HG03196 (cell line): ENCODE results near the gene IGSF8.
"Not testable (repeated sequence)": the region's sequence is repeated elsewhere in the genome, so short reads cannot be mapped to it uniquely, and the experiment has no call there.

Source experiments
- ATAC-seq: cut with Tn5 transposase; IDR thresholded peaks from one replicate; pipeline ENCODE4 v1.9.1; 2021; ENCODE audit not compliant: unreplicated experiment

Gene IGSF8

DNA sequence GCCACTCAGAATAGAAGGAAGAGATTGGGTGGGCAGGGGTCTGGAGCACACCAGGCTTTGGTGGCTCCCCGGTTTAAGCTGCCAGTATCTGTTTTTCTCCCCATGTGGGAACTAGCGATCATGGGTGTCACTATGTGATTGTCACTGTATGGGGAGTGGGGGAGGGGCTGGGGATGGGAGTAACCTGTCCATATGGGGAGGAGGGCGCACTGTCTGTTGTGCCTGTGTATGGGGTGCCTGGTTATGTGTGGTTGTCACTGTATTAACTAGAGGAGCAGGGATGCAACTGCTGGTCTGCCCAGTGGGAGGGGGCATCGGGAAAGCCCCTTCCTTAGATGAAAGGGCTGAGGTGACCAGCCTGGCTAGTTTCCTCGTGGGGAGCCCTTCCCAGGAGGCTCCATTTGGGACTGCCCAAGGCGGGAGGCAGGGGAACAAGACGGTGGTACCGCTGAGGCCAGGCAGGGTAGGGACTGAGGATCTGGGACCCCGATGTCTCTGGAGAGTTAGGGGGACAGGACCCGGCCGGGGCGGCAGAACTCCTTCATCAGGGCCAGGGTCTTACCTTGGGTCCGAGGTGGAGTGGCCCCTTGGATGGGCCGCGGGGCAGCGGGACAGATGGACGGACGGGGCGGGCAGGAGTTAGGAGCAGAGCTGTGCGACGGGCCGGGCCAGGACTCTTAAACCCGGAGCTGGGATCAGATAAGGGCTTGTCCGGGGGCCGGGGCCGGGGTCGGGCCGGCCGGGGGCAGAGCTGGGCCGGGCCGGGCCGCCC, 28.8 kb downstream of the IGSF8 start, which contains the start of gene KCNJ10:
TSS of gene KCNJ10 (minus strand) at position 701 of the 772 bp plus-strand sequence. CDS start 27,628 bp downstream, outside the sequence.
- no peak for ATAC-seq

- ATAC-seq = no peak
These were observed 30.2 kb downstream of the IGSF8 start for GRCh38 chr1:160068225-160068624.

- ATAC-seq = no peak
These were observed 31.3 kb downstream of the IGSF8 start for GRCh38 chr1:160066829-160067745.

- no peak for ATAC-seq
These were observed 33.7 kb downstream of the IGSF8 start for GRCh38 chr1:160064746-160065145.

GRCh38 chr1:160064164-160064563, 34.3 kb downstream of the IGSF8 start:
- no peak for ATAC-seq

DNA sequence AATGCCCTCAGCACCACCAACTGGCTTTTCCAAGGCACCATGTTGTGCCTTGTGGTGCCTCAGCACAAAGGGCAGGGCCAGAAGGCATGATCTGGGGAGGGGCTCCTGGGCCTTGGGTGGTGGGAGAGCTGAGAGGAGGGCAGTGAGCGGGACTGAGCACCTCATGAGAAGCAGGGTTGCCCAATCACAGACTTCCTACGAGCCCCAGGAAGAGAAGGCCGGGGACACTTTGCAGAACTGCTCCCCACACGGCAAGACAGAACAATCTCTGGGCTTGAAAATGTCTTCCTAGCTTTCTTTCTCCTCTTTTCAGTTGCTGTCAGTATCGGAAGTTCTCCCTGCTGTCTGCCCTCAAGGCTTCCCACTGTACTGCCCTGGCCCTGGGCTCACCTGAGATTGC, 35.2 kb downstream of the IGSF8 start:
- no peak for ATAC-seq

GRCh38 chr1:160062230-160062532, 36.2 kb downstream of the IGSF8 start:
- ATAC-seq = no peak

DNA sequence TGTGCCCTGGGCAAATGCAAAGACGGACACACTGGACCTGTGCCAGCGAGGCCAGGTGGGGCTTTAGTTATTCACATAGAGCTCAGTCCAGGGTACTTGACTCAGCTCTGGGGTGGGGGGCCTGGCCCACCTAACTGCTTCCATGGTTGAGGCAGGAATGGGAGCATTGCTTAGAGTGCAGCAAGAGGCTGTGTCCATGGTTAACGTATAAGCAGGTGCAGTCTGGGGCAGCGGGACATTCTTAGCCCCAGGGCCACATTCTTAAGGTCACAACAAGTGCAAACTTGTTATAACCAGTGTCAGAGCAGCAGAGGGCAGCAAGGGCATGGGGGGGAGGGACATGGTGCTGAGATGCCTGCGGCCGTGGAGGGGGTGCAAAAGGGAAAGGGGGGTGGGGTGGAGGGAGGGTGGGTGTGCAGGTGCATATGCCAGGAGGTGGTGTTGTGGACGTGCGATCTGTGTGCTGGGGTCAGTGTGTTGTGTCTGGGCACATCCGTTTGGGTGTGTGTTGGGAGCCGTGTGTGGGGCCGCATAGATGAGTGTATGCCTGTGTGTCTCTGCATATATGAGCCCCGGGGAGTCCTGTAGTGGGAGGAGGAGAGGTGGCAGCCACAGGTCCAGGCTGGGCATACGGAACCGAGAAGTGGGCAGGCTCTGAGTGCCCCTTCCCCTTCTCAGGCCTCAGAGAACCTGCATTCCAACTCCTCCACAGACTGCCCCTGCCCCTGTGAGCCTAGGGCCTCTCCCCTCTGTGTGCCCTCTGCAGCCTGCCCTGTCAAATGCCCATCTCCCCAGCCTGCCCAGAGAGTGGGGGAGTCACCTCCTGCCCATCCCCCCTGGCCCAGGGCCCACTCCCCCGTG, 36.8 kb downstream of the IGSF8 start:
- no peak for ATAC-seq

DNA sequence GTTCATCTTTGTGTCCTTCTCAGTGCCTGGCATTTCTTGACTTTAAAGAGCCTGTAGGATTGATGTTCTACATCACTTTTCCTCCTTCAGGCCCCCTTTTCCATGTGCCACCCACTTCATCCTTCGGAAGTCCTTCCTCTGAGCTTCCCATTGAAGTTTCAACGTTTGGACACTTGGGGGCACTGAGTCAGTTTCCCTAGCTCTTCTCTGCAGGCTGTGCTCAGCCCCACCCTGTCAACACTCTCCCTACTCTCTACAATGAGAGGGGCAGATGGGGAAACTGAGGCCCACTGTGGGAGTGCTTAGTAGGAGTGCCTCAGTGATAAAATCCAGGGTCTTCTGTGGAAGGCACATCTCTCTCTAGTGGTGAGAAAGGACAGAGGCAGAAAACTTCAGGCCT, 40.3 kb downstream of the IGSF8 start:
- no peak for ATAC-seq

DNA sequence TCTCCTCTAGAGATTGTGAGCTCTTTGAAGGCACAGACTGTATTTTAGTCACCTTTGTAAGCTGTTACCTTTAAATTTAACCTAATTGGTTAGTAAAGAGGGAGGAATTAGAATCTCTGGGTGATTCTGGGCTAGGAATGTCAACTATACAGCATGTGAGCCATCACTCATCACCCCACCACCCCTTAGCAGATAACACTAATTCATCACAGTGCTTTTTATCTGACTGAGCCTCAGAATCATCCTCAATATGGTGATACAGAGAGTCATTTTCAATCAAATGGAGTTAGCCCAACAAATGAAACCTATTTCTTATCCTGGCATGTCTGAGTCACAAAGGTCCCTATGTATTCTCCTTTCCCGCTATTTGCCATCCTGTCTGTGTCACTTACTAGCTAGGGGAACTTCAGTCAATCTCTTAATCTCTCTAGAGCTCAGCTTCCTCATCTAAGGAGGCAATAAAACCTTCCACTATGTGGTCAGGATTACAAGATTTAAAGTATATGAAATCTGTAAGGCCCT, 41.7 kb downstream of the IGSF8 start:
- no peak for ATAC-seq

- no peak for ATAC-seq
These were observed 44.7 kb downstream of the IGSF8 start for GRCh38 chr1:160053548-160054365.

- ATAC-seq = no peak
These were observed 45.5 kb downstream of the IGSF8 start for GRCh38 chr1:160052936-160053335.

DNA sequence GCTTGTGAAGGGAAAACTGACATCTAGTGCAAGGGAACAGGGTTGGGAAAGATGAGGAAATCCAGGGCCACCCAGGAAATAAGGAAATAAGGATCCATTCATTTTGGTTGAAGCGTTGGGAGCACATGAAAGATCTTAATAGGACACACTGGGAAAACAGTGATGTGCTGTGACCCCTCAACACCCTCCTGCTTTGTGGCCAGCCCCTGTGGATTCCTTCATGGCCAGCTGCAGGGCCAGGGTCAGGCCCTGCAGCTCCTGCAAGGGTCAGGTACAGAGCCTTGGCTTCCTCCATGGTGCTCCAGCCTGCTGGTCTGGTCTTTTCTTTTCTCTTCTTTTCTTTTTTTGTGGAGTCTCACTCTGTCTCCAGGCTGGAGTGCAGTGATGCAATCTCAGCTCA, 47.8 kb downstream of the IGSF8 start:
- no peak for ATAC-seq

GRCh38 chr1:160050182-160050581, 48.2 kb downstream of the IGSF8 start:
- not testable (repeated sequence) for ATAC-seq

- ATAC-seq = no peak
These were observed 49.3 kb downstream of the IGSF8 start for GRCh38 chr1:160049101-160049500.

- ATAC-seq = no peak
These were observed 50.1 kb downstream of the IGSF8 start for GRCh38 chr1:160048335-160048734.

DNA sequence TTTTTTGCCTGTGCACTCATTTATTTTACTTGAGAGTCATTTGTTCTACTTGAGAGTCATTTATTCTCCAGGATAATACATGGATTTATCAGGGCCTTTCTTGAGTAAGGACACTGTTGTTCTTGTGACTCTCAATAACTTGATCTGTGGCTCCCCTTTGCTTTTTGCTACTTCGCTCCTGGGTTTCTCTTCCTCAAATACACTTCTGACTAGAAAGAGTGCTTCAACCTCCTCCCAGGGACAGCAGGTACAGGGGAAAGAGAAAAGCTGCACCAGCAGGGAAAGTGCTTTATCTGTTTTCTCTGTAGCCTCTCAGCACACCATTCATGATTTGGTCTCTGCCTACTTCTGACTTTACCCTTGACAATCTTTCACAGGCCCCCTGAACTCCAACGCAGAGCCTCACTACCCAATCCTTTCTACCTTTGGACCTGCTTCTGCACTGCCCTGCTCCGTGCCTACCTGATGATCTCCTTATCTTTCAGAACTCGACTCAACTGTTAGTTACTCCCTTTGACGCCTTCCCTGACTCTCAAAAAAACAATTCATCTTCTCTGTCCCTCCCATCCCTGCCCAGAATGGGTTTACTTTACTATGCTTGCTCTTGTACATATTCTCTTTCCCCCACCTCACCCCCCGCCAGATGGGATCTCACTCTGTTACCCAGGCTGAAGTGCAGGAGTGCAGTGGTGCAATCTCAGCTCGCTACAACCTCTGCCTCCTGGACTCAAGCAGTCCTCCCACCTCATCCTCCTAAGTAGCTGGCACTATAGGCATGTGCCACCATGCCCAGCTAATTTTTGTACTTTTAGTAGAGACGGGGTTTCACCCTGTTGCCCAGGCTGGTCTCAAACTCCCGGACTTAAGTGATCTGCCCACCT, 51.1 kb downstream of the IGSF8 start:
- ATAC-seq = no peak

DNA sequence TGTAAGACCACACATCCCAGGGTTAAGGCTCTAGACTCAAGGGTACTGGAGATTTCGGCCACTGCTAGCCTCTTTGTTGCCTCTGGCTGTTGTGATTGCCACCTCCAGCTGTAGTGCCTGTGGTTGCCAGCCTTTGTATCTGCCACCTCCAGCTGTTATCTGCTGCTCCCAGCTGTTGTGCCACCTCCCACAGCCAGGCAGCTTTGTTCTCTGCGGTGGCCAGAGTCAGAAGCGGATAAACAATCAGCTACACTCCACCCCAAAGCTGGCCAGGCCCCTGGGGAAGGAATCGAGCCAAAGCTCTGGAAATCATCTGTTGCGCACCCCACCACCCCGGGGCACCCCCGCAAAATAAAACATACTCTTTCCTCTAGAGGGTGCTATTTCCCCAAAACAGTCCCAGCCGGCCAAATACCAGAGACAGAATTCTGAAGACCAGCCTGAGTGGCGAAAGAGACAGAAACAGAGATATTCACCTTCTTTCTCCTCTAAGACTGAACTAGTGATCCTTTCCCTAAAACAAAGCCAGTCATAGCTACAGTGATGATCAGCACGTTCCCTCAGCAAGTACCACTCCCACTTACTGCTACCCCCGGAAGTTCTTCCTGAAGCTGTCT, 51.8 kb downstream of the IGSF8 start:
- no peak for ATAC-seq

DNA sequence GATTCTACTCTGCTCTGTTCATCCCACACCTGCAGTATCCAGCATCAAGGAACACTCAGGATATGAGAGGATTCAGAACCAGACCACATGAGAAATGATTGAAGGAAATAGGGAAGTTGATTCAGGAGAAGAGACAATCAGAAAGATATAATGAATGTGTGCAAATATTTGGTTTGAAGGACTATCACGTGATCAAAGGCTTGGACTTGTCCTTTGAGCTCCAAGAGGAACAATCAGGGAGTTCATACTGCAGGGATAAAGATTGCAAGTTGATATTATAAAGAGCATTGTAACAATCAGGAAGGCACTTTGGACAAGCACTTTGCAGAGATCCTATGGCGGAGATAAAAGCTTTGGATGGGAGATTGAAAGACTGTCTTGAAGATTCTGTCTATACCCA, 52.8 kb downstream of the IGSF8 start:
- no peak for ATAC-seq
